CMK (cell line): ENCODE measurements around the gene COLEC12.

Experiments
- DNase-seq: peaks from one replicate; pipeline ENCODE4 v3.0.0-alpha.2; 2010; ENCODE audit warnings: low read depth

COLEC12 gene

DNA sequence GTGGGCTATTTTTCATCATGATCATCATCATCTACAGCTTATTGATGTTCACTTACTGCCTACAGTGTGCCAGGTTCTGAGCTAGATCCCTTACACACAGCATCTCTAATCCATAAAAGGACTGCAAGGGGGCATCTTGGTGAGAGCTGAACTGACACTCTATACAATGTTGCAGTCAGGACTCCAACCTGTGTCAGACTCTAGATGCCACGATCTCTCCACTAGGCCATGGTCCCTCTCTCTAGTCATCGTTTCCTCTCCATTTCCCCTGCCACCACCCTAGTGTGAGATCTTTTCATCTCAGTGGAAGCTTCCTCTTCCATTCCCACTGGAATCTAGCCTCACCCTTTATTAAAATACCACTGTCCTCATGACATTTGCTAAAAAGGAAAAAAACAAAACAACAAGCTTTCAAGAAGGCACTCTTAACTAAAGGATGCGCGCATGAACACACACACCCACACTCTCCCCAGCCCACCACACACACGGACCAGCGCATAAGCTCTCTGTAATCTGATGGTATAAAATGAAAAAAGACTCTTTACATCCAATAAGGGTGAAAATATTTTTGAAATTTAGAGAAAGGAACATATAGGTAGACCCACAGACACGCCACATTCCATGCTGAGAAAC is 139.3 kb downstream of the COLEC12 start:
- no peak for DNase-seq

- DNase-seq: no peak
Measured at GRCh38 chr18:360676-361075, 139.8 kb downstream of the COLEC12 start.

- DNase-seq: no peak
Measured at GRCh38 chr18:356778-357177, 143.7 kb downstream of the COLEC12 start.

DNA sequence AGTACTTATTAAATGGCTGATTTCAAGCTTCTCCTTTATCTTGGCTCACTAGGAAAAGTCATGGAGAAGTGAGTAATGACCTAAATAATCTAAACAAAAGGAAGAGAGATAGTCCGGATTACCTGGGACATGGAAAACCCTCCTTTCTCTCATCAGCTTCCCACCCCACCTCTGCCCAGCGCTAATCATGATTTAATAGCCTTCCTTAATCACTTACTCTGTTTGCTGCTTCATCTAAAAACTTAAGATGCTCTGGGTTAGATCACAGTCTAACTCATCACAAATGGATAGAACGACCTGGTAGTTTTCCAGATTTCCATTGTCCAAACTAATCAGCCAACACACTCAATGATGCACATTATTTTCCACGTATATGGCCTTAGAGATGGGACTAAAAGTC is 144.8 kb downstream of the COLEC12 start:
- DNase-seq: no peak

- no peak for DNase-seq
Measured at GRCh38 chr18:354471-354870, 146.0 kb downstream of the COLEC12 start.

GRCh38 chr18:354003-354402 is 146.5 kb downstream of the COLEC12 start:
- no peak for DNase-seq

DNA sequence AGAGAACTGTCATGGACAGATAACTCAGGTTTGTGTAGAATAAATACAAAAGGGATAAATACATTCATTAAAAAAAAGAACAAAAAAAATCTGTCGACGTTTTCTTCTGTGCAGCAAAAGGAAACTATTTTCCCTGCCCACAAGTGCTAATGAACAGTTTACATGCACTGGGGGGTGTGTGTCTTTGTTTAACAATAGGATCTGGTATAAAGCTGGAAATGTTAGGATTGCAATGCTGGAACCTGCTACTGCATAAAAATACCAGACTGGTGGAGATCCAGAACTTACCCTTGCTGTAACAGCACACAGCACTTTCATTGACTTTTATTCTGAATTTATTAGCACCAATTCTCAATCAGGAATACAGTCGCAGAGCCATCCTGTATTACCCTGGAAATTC is 148.1 kb downstream of the COLEC12 start:
- no peak for DNase-seq

DNA sequence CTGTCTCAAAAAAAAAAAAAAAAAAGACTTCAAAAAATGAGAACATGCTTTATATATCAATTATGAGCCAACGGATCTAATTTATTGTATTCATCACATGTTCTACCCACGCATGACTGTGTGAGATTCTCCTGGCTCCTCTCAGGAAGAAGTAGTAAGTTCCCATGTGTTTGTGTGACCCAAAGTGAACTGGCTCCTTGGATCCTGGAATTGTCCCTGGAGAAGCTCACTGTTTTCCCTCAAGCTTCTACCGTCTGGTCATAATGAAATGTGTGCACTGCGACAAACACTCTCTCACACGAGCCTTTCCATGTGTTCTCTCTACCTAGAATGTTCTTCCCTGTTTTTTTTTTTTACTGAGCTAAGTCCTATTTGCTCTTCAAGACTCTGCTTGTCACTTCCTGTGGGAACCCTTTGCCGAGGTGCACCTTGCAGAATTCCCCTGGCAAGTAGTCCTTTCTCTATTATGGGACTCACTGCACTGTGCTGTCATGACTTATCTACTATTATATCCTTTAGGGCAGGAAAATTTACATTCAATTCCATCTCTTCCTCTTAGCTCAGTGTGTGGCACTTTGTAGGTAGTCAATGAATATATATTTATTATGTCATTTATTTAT is 149.4 kb downstream of the COLEC12 start:
- no peak for DNase-seq

DNA sequence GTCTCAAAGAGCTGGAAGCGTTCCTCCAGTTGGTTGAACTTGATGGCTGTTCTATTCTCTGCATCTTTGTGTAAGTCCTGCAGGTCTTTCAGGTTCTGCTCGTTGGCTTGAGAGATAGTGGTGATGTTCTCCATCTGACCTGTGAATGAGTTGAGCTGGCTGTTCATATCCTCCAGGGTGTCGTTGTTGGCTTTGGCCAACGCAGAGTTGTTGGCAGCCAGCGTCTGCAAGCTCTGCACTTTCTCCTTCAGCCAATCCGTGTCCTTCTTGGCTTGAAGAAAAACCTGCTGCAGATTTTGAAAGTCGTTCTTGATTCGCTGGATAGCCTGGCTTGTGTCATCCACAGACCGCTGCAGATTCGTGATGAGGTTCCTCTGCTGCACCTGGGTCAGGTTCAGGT is 153.9 kb downstream of the COLEC12 start:
- no peak for DNase-seq

- no peak for DNase-seq
Measured at GRCh38 chr18:341102-341501, 159.4 kb downstream of the COLEC12 start.

DNA sequence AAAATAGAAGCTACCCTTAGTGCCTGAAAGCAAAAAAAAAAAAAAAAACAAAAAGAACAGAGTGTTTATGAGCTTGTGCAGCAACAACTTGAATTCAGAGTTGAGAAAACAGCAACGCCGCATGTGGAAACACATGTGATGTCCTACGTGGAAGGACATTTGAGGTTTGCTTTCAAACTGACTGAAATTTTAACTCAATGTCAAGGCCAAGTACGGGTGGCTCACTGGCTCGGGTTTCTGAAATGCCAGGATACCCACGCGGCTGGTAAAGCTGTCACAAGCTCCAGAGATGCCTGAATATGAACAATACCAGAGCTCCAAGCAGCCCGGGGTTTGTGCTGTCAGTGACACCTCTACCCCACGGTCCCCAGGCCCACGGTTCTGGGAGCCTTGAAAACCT is 160.5 kb downstream of the COLEC12 start:
- DNase-seq: no peak

DNA sequence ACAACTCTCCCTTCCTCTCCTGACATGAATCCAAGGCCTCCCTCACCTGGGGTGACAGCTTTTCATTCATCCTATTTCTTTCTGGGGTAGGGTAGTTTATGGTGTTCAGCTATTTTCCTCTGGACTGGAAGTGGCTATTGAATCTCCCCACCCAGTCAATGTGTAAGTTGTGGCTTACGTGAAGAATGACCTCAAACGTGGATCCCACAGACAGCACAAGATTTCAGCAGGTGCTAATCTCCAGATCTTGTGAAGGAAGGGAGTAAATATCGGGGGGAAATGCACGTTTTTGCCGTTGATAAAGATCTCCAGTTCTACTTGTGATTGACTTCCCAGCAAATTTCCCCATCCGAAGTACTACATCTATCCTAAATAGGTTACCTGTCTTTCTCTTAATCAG is 161.3 kb downstream of the COLEC12 start:
- DNase-seq: no peak

GRCh38 chr18:336713-337112 is 163.8 kb downstream of the COLEC12 start:
- DNase-seq: no peak

- no peak for DNase-seq
Measured at GRCh38 chr18:335733-336132, 164.8 kb downstream of the COLEC12 start.

GRCh38 chr18:334575-335132 is 165.8 kb downstream of the COLEC12 start:
- no peak for DNase-seq

GRCh38 chr18:332721-333510 is 167.6 kb downstream of the COLEC12 start:
- no peak for DNase-seq

GRCh38 chr18:332007-332406 is 168.5 kb downstream of the COLEC12 start:
- DNase-seq: peak; percentile 9

DNA sequence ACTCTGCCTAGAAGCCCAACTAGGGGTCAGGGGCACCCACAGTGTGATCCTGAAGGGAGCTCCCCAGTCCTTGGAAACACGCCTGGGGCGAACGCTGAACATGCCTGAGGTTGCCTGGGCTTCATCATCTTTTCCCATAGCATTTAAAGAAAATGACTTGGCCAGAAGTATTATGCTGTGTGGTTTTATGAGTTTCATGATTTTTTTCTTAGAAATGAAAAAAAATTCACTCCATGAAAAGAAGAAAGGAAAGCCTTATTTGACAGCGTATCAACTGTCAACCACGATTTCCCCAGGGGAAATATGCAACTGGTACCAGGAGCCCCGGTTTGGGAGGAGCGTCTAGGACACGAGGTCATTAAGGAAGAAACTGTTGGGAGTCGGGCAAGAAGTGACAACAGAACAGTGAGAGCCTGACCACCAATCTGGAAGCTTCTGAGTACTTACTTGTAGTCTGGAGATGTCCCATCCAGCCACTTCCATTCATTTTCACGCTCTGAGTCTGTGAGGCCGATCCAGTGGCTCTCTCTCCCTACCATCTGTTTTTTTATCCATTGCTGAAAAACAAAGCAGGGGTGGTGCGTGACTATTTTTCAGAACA is 169.2 kb downstream of the COLEC12 start:
- DNase-seq: no peak

- no peak for DNase-seq
Measured at GRCh38 chr18:328928-329327, 171.6 kb downstream of the COLEC12 start.

DNA sequence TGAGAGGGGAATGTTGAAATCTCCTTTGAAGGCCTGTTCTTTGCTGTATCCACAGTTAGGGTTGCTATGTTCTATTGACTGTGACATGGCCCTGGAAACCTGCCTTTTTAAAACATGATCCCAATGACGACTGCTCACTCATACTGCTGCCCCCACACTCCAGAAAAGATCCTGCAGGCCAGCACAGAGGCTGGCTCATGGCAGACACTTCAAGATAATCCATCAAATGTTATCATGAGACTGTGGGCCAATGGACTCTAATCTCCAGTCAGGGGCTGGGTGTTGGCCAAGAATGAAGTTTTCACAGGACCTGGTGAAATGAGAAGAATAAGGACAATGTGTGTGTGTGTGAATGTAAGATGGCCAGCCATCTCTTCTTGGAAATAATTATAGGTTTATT is 173.7 kb downstream of the COLEC12 start:
- no peak for DNase-seq

- no peak for DNase-seq
Measured at GRCh38 chr18:323253-323622, 177.3 kb downstream of the COLEC12 start.

GRCh38 chr18:321865-322467 is 178.5 kb downstream of the COLEC12 start:
- no peak for DNase-seq
